ENCODE measurements around the gene NHEJ1. TPM values are rescaled to one million over a fixed set of nuclear protein-coding genes. Genes with fewer than 3 reads are reported as not detected.

NHEJ1 gene
- polyA plus RNA-seq, 1 of the 3 experiments (the other 2 are of a cell fraction): 16.3 TPM

DNA sequence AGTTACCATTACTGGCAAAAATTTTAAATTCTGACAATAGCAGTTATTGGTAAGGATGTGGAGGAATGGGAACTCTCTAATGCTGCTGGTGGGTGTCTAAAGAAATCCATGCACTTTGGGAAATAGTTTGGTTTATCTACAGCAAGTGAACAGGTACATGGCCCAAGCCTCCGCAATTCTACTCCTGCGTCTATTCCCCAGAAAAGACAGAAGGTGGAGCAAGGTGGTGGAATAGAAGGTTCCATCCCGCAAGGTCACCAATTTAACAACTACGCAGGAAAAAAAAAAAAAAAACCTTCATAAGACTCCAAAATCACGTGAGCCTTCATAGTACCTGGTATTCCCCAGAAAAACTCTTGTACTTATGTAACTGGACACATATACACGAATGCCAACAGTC is 125.8 kb downstream of the NHEJ1 start:
- Histone ChIP-seq H3K27ac (ENCODE audit: low read depth in 2 of 2, low read length in 1 of 2) (no peak overlapping the region), H3K9me3 (no peaks in the 10 kb centered on the region), H3K4me2 (no peak overlapping the region), H3K9ac (no peak overlapping the region), H2AFZ (ENCODE audit: low read depth) (no peak overlapping the region), H3K4me1 (ENCODE audit: control insufficient read depth in 1 of 2, insufficient read depth in 2 of 2, low read depth in 1 of 2, low read length in 1 of 2) (peaks cover 0 to 4% of the 10 kb centered on the region in 2 experiments; a peak in 1 of 4 replicates), H4K20me1 (ENCODE audit: insufficient read depth) (no peaks in the 10 kb centered on the region), H3F3A (replicated peaks; ENCODE audit: insufficient read depth) (no peaks in the 10 kb centered on the region), H3K79me2 (ENCODE audit: insufficient read depth) (no peaks in the 10 kb centered on the region), H3K36me3 (replicated peaks in 1 of 2; ENCODE audit: control insufficient read depth in 1 of 2, insufficient read depth in 2 of 2, low read length in 1 of 2) (no peaks in the 10 kb centered on the region), H3K4me3 (ENCODE audit: low read depth in 2 of 2, low read length in 1 of 2) (no peak overlapping the region), H3K27me3 (ENCODE audit: insufficient read depth) (peaks cover 5% of the 10 kb centered on the region; the same call in 1 of the 2 replicates), H3K9me2 (no peaks in the 10 kb centered on the region)
- DNase-seq: no peak
- TF ChIP-seq GABPA (IDR thresholded peaks at IDR 0.05; ENCODE audit: low read depth) (no peak), YY1 (IDR thresholded peaks at IDR 0.05; ENCODE audit: low read depth) (no peak)
- TF ChIP-seq, protein P1, sequence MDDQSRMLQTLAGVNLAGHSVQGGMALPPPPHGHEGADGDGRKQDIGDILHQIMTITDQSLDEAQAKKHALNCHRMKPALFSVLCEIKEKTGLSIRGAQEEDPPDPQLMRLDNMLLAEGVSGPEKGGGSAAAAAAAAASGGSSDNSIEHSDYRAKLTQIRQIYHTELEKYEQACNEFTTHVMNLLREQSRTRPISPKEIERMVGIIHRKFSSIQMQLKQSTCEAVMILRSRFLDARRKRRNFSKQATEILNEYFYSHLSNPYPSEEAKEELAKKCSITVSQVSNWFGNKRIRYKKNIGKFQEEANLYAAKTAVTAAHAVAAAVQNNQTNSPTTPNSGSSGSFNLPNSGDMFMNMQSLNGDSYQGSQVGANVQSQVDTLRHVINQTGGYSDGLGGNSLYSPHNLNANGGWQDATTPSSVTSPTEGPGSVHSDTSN (IDR thresholded peaks at IDR 0.05): no peak
- TF ChIP-seq, protein P2, sequence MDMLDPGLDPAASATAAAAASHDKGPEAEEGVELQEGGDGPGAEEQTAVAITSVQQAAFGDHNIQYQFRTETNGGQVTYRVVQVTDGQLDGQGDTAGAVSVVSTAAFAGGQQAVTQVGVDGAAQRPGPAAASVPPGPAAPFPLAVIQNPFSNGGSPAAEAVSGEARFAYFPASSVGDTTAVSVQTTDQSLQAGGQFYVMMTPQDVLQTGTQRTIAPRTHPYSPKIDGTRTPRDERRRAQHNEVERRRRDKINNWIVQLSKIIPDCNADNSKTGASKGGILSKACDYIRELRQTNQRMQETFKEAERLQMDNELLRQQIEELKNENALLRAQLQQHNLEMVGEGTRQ (IDR thresholded peaks at IDR 0.05; ENCODE audit: borderline replicate concordance, low read depth, low read length): no peak
- ChIA-PET CTCF (interaction anchor here (1.0 to 10.9 kb wide), 4 partner anchors 55 to 121 kb away, joined by 4 to 238 read pairs (median 5); no protein-coding TSS in a partner anchor), POLR2A (no interaction called here)
- WGBS (ENCODE audit: low lambda C conversion rate): 58% methylated on average over 6 of the region's 6 CpGs

DNA sequence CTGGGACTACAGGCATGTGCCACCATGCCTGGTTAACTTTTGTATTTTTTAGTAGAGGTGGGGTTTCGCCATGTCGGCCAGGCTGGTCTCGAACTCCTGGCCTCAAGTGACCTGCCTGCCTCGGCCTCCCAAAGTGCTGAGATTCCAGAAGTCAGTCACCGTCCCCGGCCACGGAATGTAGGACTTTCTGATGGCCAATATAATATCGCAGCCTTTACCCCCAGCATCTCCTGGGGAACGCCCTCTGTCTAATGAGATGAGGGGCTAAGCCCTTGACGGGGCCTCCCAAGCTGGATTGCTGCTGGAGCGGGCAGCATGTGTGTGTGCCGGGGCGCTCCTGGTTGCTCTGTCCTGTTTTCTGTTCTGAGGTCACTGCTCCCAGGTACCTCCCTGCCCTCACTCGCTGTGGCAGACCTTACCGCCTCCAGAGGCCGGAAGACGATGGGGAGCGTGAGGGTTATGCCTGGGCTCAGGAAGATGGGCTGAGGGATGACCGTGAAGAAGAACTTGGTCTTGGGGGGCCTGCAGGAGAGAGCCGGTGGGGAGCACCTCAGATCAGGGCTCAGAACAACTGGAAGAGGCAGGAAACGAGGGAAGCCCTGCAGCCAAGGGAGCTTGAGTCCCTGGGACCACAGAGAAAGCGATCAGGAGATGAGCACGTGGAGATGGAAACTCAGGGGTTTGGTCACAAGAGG is 128.4 kb downstream of the NHEJ1 start:
- Histone ChIP-seq H3K4me1 (ENCODE audit: control insufficient read depth in 1 of 2, insufficient read depth in 2 of 2, low read depth in 1 of 2, low read length in 1 of 2) (peaks cover 0 to 5% of the 10 kb centered on the region in 2 experiments; a peak in 1 of 4 replicates), H3K4me2 (no peak overlapping the region), H3K27me3 (ENCODE audit: insufficient read depth) (peaks cover 5% of the 10 kb centered on the region; the same call in 1 of the 2 replicates), H2AFZ (ENCODE audit: low read depth) (no peak overlapping the region), H3F3A (replicated peaks; ENCODE audit: insufficient read depth) (no peaks in the 10 kb centered on the region), H3K27ac (ENCODE audit: low read depth in 2 of 2, low read length in 1 of 2) (no peak overlapping the region), H3K36me3 (replicated peaks in 1 of 2; ENCODE audit: control insufficient read depth in 1 of 2, insufficient read depth in 2 of 2, low read length in 1 of 2) (no peaks in the 10 kb centered on the region), H3K9ac (no peak overlapping the region), H4K20me1 (ENCODE audit: insufficient read depth) (no peaks in the 10 kb centered on the region), H3K4me3 (ENCODE audit: low read depth in 2 of 2, low read length in 1 of 2) (no peak overlapping the region), H3K9me3 (no peaks in the 10 kb centered on the region), H3K9me2 (no peaks in the 10 kb centered on the region), H3K79me2 (ENCODE audit: insufficient read depth) (no peaks in the 10 kb centered on the region)
- 75% methylated on average over 21 of the region's 23 CpGs for WGBS (ENCODE audit: low lambda C conversion rate)
- no peak for DNase-seq
- ChIA-PET POLR2A (no interaction called here), CTCF (interaction anchor here (0.8 to 10.9 kb wide), 6 partner anchors 13 to 122 kb away, joined by 3 to 238 read pairs (median 70); partner anchors contain the start of gene IHH)
- TF ChIP-seq GABPA (IDR thresholded peaks at IDR 0.05; ENCODE audit: low read depth) (no peak), ELF1 (IDR thresholded peaks at IDR 0.05) (no peak), RFX5 (IDR thresholded peaks at IDR 0.05; ENCODE audit: low read length) (no peak)
- TF ChIP-seq, protein P2 (IDR thresholded peaks at IDR 0.05; ENCODE audit: borderline replicate concordance, low read depth, low read length): no peak
